ENCODE data around the gene ODC1. TPM values are rescaled to one million over a fixed set of nuclear protein-coding genes. Genes with fewer than 3 reads are reported as not detected.

Gene ODC1
- total and polyA plus RNA-seq, 2 of the 4 experiments (the other 2 are of a cell fraction) = 117 to 204 TPM

DNA sequence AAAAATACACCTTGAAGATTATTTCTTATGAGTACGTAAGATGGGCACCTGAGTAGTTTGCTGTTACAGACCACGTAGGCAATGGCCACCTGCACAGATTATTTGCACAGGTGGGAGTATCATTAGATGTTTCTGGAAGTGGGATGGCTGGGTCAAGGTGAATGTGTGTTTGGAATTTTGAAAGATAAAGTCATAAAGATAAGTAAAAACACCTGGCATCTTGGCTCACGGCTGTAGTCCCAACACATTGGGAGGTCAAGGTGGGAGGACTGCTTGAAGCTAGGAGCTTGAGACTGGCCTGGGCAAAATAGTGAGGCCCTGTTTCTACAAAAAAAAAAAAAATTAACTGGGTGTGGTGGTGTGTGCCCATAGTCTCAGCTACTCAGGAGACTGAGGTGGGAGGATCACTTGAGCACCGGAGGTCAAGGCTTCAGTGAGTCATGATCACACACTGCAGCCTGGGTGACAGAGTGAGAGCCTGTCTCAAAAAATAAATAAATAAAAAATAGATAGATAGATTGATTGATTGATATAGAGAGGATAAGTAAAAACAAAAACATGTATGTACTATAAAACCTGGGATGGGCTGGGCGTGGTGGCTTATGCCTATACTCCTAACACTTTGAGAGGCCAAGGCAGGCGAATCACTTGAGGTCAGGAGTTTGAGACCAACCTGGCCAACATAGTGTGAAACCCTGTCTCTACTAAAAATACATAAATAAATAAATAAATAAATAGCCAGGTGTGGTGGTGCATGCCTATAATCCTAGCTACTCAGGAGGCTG lies 30.4 kb downstream of the ODC1 start:
- no peak overlapping the region for H3K4me3 ChIP-seq (ENCODE audit: insufficient read depth, low read depth, low read length)
- intact Hi-C loops (cut with micrococcal nuclease) = no loop called here
- H2AFZ ChIP-seq (replicated peaks; ENCODE audit: low read length, poor library complexity) = no peak overlapping the region
- no peak overlapping the region for H2BK15ac ChIP-seq (ENCODE audit: low read depth, low read length)
- peaks cover 0 to 10% of the 10 kb centered on the region in 2 experiments; a peak in 1 of 4 replicates for H3K79me1 ChIP-seq (ENCODE audit: low read depth in 1 of 2, low read length in 2 of 2)
- no TSS peak for BruUV-seq (replicated peaks)
- no peak overlapping the region for H3K14ac ChIP-seq (replicated peaks; ENCODE audit: low read depth, low read length)
- dilution Hi-C loops (cut with HindIII; ENCODE audit: low sequenced_read_pairs, unreplicated experiment) = no loop called here
- no peaks in the 10 kb centered on the region for H3K27me3 ChIP-seq (ENCODE audit: control insufficient read depth, insufficient read depth, low read length)
- H2AK9ac ChIP-seq (replicated peaks; ENCODE audit: low read depth, low read length, poor library complexity) = no peak overlapping the region
- ATAC-seq (ENCODE audit: low read depth) (no peak), DNase-seq (no peak)
- no peak overlapping the region for H3K4me2 ChIP-seq (ENCODE audit: low read depth, low read length)
- H3K23ac ChIP-seq (ENCODE audit: low read depth, low read length) = no peak overlapping the region
- peaks cover 4% of the 10 kb centered on the region; the same call in 1 of the 2 replicates for H3K4me1 ChIP-seq (ENCODE audit: control insufficient read depth, insufficient read depth, low read length)
- no peak overlapping the region for H4K8ac ChIP-seq (ENCODE audit: low read depth in 2 of 2, low read length in 2 of 2)
- in situ Hi-C loops (cut with MboI; ENCODE audit: low sequenced_read_pairs) = no loop called here
- no peak overlapping the region for H3K27ac ChIP-seq (ENCODE audit: insufficient read depth, low read length)
- no peaks in the 10 kb centered on the region for H3K9me3 ChIP-seq (ENCODE audit: control insufficient read depth, insufficient read depth, low read length)
- H3K9ac ChIP-seq (ENCODE audit: low read depth, low read length) = no peak overlapping the region
- ChIA-PET CTCF (interaction anchor here (0.6 to 1.2 kb wide), 2 partner anchors 9 to 22 kb away, joined by 3 to 7 read pairs; no protein-coding TSS in a partner anchor), POLR2A (ENCODE audit: unreplicated experiment) (no interaction called here)
- H2AK5ac ChIP-seq (ENCODE audit: low read depth, low read length) = no peak overlapping the region
- no peak overlapping the region for H2BK120ac ChIP-seq (ENCODE audit: low read depth, low read length)
- H3K36me3 ChIP-seq (ENCODE audit: control insufficient read depth, insufficient read depth, low read length) = 0 out of 2 replicates have a peak, but pooled peaks cover 3% of the 10 kb centered on the region
- H3K4ac ChIP-seq (ENCODE audit: low read depth, low read length) = no peak overlapping the region
- 100% methylated on average over 1 of the region's 6 CpGs; no CpG with 5 or more reads in 1 of the 2 experiments for WGBS, 2 experiments (ENCODE audit: extremely low coverage in 2 of 2, insufficient read length in 1 of 2)
- H4K20me1 ChIP-seq (ENCODE audit: insufficient read depth, low read length) = peaks cover 9% of the 10 kb centered on the region; the same call in 1 of the 2 replicates
- peaks cover 10% of the 10 kb centered on the region; the same call in 1 of the 2 replicates for H3K9me1 ChIP-seq (ENCODE audit: insufficient read depth, low read length)
- no peak overlapping the region for H3K56ac ChIP-seq (ENCODE audit: extremely low read depth, insufficient read depth, low read length)
- H4K91ac ChIP-seq (ENCODE audit: insufficient read depth, low read depth, low read length) = no peak overlapping the region
- no peak overlapping the region for H3K18ac ChIP-seq (ENCODE audit: low read depth, low read length)
- H2BK5ac ChIP-seq (ENCODE audit: low read depth, low read length, poor library complexity, severe bottlenecking) = no peak overlapping the region
- TF ChIP-seq RCOR1 (IDR thresholded peaks at IDR 0.05; ENCODE audit: insufficient replicate concordance, low read length) (no peak), MXI1 (IDR thresholded peaks at IDR 0.05; ENCODE audit: borderline replicate concordance, low read depth, low read length) (no peak)
- TF ChIP-seq, protein P1, sequence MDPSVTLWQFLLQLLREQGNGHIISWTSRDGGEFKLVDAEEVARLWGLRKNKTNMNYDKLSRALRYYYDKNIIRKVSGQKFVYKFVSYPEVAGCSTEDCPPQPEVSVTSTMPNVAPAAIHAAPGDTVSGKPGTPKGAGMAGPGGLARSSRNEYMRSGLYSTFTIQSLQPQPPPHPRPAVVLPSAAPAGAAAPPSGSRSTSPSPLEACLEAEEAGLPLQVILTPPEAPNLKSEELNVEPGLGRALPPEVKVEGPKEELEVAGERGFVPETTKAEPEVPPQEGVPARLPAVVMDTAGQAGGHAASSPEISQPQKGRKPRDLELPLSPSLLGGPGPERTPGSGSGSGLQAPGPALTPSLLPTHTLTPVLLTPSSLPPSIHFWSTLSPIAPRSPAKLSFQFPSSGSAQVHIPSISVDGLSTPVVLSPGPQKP (IDR thresholded peaks at IDR 0.05; ENCODE audit: borderline replicate concordance, low read depth, low read length) = no peak
- TF ChIP-seq, protein P2, sequence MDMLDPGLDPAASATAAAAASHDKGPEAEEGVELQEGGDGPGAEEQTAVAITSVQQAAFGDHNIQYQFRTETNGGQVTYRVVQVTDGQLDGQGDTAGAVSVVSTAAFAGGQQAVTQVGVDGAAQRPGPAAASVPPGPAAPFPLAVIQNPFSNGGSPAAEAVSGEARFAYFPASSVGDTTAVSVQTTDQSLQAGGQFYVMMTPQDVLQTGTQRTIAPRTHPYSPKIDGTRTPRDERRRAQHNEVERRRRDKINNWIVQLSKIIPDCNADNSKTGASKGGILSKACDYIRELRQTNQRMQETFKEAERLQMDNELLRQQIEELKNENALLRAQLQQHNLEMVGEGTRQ (IDR thresholded peaks at IDR 0.05; ENCODE audit: low read depth, low read length) = no peak
- H2BK20ac ChIP-seq (ENCODE audit: low read depth, low read length) = no peak overlapping the region
- H4K5ac ChIP-seq (ENCODE audit: low read depth, low read length) = no peak overlapping the region

Measured in IMR-90 (cell line).